Stimulated activated naive CD8-positive, alpha-beta T cell treated with anti-CD3 and anti-CD28 coated beads, Interleukin-15, Interleukin-2, amounts not matched to agents 100 U/mL and 50 U/mL, for 24 hours (primary cell): ENCODE data around the gene TP53TG5.

Experiments used
- ATAC-seq: fragments of 150-1000 bp; cut with Tn5 transposase; one replicate; pipeline ENCODE4 v1.10.0; 2021
- DNase-seq: peaks from one replicate; pipeline ENCODE4 v3.0.0; 2021

Gene TP53TG5

GRCh38 chr20:45323731-45324130, 54.4 kb downstream of the TP53TG5 start:
- DNase-seq (no peak), ATAC-seq (no peak)

DNA sequence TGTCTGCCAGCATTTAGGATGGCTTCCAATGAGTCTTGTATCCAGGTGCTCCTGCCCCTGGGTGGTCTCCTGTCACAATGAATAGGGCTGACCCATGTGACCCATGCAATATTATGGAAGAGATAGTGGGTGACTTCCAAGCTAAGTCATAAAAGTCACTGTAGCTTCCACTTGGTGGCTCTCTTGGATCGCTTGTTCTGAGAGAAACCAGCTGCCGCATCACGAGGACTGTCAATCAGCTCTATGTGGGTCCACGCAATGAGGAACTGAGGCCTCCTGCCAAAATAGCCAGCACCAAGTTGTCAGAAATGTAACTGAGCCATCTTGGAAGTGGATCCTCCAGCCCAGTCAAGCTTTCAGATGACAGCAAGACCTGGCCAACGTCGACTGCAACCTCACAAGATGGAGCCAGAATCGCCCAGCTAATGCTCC, 55.2 kb downstream of the TP53TG5 start:
- ATAC-seq = no peak

More for the DNA sequence above, 55.2 kb downstream of the TP53TG5 start:
- DNase-seq = no peak
